ENCODE measurements around the gene NR6A1. TPM values are rescaled to one million over a fixed set of nuclear protein-coding genes. Genes with fewer than 3 reads are reported as not detected.
A peak's percentile ranks its signal among the peaks of the same experiment; 100 is the strongest.

The NR6A1 gene
- total and polyA plus RNA-seq, 2 experiments from 2014 or later, result 0.16 TPM; not detected in 1

- peaks cover 50% of the 10 kb centered on the region for H3K79me2 ChIP-seq (ENCODE audit: insufficient read depth)
- H3K4me2 ChIP-seq (ENCODE audit: unreplicated experiment), result peak overlapping the region; percentile 94
- H3K36me3 ChIP-seq (ENCODE audit: low read depth), result no peaks in the 10 kb centered on the region
- peaks cover 62% of the 10 kb centered on the region for H3F3A ChIP-seq (ENCODE audit: insufficient read depth)
- H4K20me1 ChIP-seq (ENCODE audit: insufficient read depth), result no peaks in the 10 kb centered on the region
- H3K9me3 ChIP-seq (ENCODE audit: low read depth), result no peaks in the 10 kb centered on the region
- H3K9ac ChIP-seq, result peak overlapping the region; percentile 96
- in situ Hi-C loops (cut with MboI), result no loop called here
- peak overlapping the region; percentile 95 for H3K27ac ChIP-seq
- H3K9me2 ChIP-seq (ENCODE audit: insufficient read depth), result no peaks in the 10 kb centered on the region
- H3K4me3 ChIP-seq, result peak overlapping the region; percentile 83
- no peaks in the 10 kb centered on the region for H3K27me3 ChIP-seq (replicated peaks; ENCODE audit: insufficient read depth)
- WGBS, 2 experiments (ENCODE audit: low coverage in 1 of 2, low lambda C conversion rate in 2 of 2, missing lambda C conversion rate in 2 of 2), result 86 to 93% methylated on average over 4 of the region's 4 CpGs
- H2AFZ ChIP-seq, result no peak overlapping the region
- TF ChIP-seq EZH2phosphoT487 (IDR thresholded peaks at IDR 0.05; ENCODE audit: insufficient read depth, low read depth) (no peak), EZH2 (IDR thresholded peaks at IDR 0.05; ENCODE audit: insufficient read depth, poor library complexity, severe bottlenecking) (no peak)
- no peak for DNase-seq
- peaks cover 32% of the 10 kb centered on the region for H3K4me1 ChIP-seq (ENCODE audit: insufficient read depth)
Measured at GRCh38 chr9:124661271-124661670, 109.8 kb downstream of the NR6A1 start.

- H3K4me2 ChIP-seq (ENCODE audit: unreplicated experiment), result peak overlapping the region; percentile 94
- H3K27me3 ChIP-seq (replicated peaks; ENCODE audit: insufficient read depth), result no peaks in the 10 kb centered on the region
- peak overlapping the region; percentile 79 for H2AFZ ChIP-seq
- TF ChIP-seq EZH2phosphoT487 (IDR thresholded peaks at IDR 0.05; ENCODE audit: insufficient read depth, low read depth) (no peak), EZH2 (IDR thresholded peaks at IDR 0.05; ENCODE audit: insufficient read depth, poor library complexity, severe bottlenecking) (no peak)
- H3K4me1 ChIP-seq (ENCODE audit: insufficient read depth), result peaks cover 24% of the 10 kb centered on the region
- H3K27ac ChIP-seq, result peak overlapping the region; percentile 95
- H3K9me3 ChIP-seq (ENCODE audit: low read depth), result no peaks in the 10 kb centered on the region
- H4K20me1 ChIP-seq (ENCODE audit: insufficient read depth), result no peaks in the 10 kb centered on the region
- peak; percentile 72 for DNase-seq
- WGBS, 2 experiments (ENCODE audit: low coverage in 1 of 2, low lambda C conversion rate in 2 of 2, missing lambda C conversion rate in 2 of 2), result 2 to 3% methylated on average over 11 of the region's 11 CpGs
- H3K9ac ChIP-seq, result peak overlapping the region; percentile 96
- peaks cover 53% of the 10 kb centered on the region for H3F3A ChIP-seq (ENCODE audit: insufficient read depth)
- in situ Hi-C loops (cut with MboI), result no loop called here
- H3K79me2 ChIP-seq (ENCODE audit: insufficient read depth), result peaks cover 48% of the 10 kb centered on the region
- peak overlapping the region; percentile 83 for H3K4me3 ChIP-seq
- no peaks in the 10 kb centered on the region for H3K36me3 ChIP-seq (ENCODE audit: low read depth)
- H3K9me2 ChIP-seq (ENCODE audit: insufficient read depth), result no peaks in the 10 kb centered on the region
Measured at GRCh38 chr9:124660341-124660801, 110.7 kb downstream of the NR6A1 start.

GRCh38 chr9:124659099-124659659 is 111.9 kb downstream of the NR6A1 start:
- TF ChIP-seq EZH2phosphoT487 (IDR thresholded peaks at IDR 0.05; ENCODE audit: insufficient read depth, low read depth), result no peak
- TF ChIP-seq EZH2 (IDR thresholded peaks at IDR 0.05; ENCODE audit: insufficient read depth, poor library complexity, severe bottlenecking), result no peak
- Histone ChIP-seq H3K79me2 (ENCODE audit: insufficient read depth) (peaks cover 42% of the 10 kb centered on the region), H3K9me3 (ENCODE audit: low read depth) (no peaks in the 10 kb centered on the region), H3K4me2 (ENCODE audit: unreplicated experiment) (peak overlapping the region; percentile 94), H3K4me1 (ENCODE audit: insufficient read depth) (peaks cover 19% of the 10 kb centered on the region), H3K36me3 (ENCODE audit: low read depth) (no peaks in the 10 kb centered on the region), H3K9ac (peak overlapping the region; percentile 96), H4K20me1 (ENCODE audit: insufficient read depth) (no peaks in the 10 kb centered on the region), H2AFZ (0 out of 2 replicates have a peak overlapping the region, but pooled peaks have one; percentile 28), H3K9me2 (ENCODE audit: insufficient read depth) (no peaks in the 10 kb centered on the region), H3K27ac (peak overlapping the region; percentile 95), H3K27me3 (replicated peaks; ENCODE audit: insufficient read depth) (no peaks in the 10 kb centered on the region), H3K4me3 (peak overlapping the region; percentile 83), H3F3A (ENCODE audit: insufficient read depth) (peaks cover 41% of the 10 kb centered on the region)
- in situ Hi-C loops (cut with MboI), result no loop called here
- peak; percentile 96 for DNase-seq
- WGBS, 2 experiments (ENCODE audit: low coverage in 1 of 2, low lambda C conversion rate in 2 of 2, missing lambda C conversion rate in 2 of 2), result 1 to 2% methylated on average over 15 of the region's 15 CpGs

DNA sequence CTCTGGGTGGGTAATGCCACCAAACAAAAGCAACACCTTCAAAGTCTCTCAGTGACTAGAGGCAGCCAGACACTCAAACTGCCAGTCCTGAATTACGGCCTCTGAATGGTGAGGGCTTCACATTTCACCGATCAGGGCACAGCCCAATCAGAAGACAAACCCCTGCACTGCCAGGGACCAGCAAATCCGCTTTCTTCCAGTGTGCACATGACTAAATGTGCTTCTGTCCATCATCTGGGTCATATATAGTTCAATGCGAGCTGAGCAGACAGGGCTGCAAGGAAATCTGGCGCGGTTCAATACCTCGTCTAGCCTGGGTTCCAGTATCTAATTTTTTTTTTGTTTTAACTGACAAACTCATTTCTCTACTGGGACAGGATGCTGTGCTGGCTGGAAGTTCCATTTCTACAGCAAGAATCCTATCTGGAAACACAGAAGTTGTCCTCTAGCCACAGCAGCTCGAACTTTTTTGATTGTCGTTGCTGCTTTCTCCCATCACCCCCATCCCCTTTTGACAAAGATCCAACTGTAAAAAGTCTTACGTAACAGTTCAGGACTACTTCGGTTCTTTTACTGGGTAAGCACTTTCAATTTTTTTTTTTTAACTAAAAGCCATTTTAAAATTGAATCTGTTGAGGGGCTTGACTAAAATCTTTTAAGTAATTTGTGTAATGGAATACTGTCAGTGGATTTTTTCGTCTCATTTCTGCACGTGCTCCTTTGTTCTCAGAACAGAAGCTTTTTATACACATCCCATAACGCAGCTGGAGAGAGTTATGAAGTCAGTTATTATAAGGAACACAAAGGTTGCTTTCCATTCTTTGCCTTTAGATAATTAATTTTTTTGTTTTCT is 112.7 kb downstream of the NR6A1 start:
- H3F3A ChIP-seq (ENCODE audit: insufficient read depth), result peaks cover 43% of the 10 kb centered on the region
- H3K27ac ChIP-seq, result peak overlapping the region; percentile 95
- H3K79me2 ChIP-seq (ENCODE audit: insufficient read depth), result peaks cover 35% of the 10 kb centered on the region
- H4K20me1 ChIP-seq (ENCODE audit: insufficient read depth), result no peaks in the 10 kb centered on the region
- H3K4me1 ChIP-seq (ENCODE audit: insufficient read depth), result peaks cover 21% of the 10 kb centered on the region
- no peaks in the 10 kb centered on the region for H3K9me3 ChIP-seq (ENCODE audit: low read depth)
- in situ Hi-C loops (cut with MboI), result no loop called here
- H3K4me3 ChIP-seq, result peak overlapping the region; percentile 83
- no peaks in the 10 kb centered on the region for H3K9me2 ChIP-seq (ENCODE audit: insufficient read depth)
- H3K36me3 ChIP-seq (ENCODE audit: low read depth), result no peaks in the 10 kb centered on the region
- no peaks in the 10 kb centered on the region for H3K27me3 ChIP-seq (replicated peaks; ENCODE audit: insufficient read depth)
- peak overlapping the region; percentile 94 for H3K4me2 ChIP-seq (ENCODE audit: unreplicated experiment)
- peak; percentile 93 for DNase-seq
- 3 to 4% methylated on average over 14 of the region's 14 CpGs for WGBS, 2 experiments (ENCODE audit: low coverage in 1 of 2, low lambda C conversion rate in 2 of 2, missing lambda C conversion rate in 2 of 2)
- H3K9ac ChIP-seq, result peak overlapping the region; percentile 96
- H2AFZ ChIP-seq, result peak overlapping the region; percentile 28
- TF ChIP-seq EZH2 (IDR thresholded peaks at IDR 0.05; ENCODE audit: insufficient read depth, poor library complexity, severe bottlenecking), result no peak
- no peak for TF ChIP-seq EZH2phosphoT487 (IDR thresholded peaks at IDR 0.05; ENCODE audit: insufficient read depth, low read depth)
